ENCODE data around the gene CRIM1.

CRIM1 gene

GRCh38 chr2:36499128-36499820, 143.7 kb downstream of the CRIM1 start:
- DNase-seq (ENCODE audit: low read depth) = no peak
- no peak for TF ChIP-seq CTCF (IDR thresholded peaks at IDR 0.05; ENCODE audit: control insufficient read depth, extremely low read depth, insufficient read depth)

GRCh38 chr2:36500072-36500471, 144.5 kb downstream of the CRIM1 start:
- DNase-seq (ENCODE audit: low read depth) = no peak
- H3K4me3 ChIP-seq (ENCODE audit: low read depth, low read length) = no peak overlapping the region
- no peak for TF ChIP-seq CTCF (IDR thresholded peaks at IDR 0.05; ENCODE audit: control insufficient read depth, extremely low read depth, insufficient read depth)

More at GRCh38 chr2:36499128-36499820, 143.7 kb downstream of the CRIM1 start:
- H3K4me3 ChIP-seq (ENCODE audit: low read depth, low read length) = no peak overlapping the region

GRCh38 chr2:36502081-36502480, 146.5 kb downstream of the CRIM1 start:
- no peak overlapping the region for H3K4me3 ChIP-seq (ENCODE audit: low read depth, low read length)
- no peak for TF ChIP-seq CTCF (IDR thresholded peaks at IDR 0.05; ENCODE audit: control insufficient read depth, extremely low read depth, insufficient read depth)
- peak; percentile 21 for DNase-seq (ENCODE audit: low read depth)

- no peak overlapping the region for H3K4me3 ChIP-seq (ENCODE audit: low read depth, low read length)
- DNase-seq (ENCODE audit: low read depth) = peak; percentile 26
- TF ChIP-seq CTCF (IDR thresholded peaks at IDR 0.05; ENCODE audit: control insufficient read depth, extremely low read depth, insufficient read depth) = peak; percentile 88
These were observed 151.8 kb downstream of the CRIM1 start for GRCh38 chr2:36507408-36507812.

- no peak overlapping the region for H3K4me3 ChIP-seq (ENCODE audit: low read depth, low read length)
- no peak for DNase-seq (ENCODE audit: low read depth)
- no peak for TF ChIP-seq CTCF (IDR thresholded peaks at IDR 0.05; ENCODE audit: control insufficient read depth, extremely low read depth, insufficient read depth)
These were observed 153.5 kb downstream of the CRIM1 start for GRCh38 chr2:36509075-36509474.

GRCh38 chr2:36511858-36512603, 156.5 kb downstream of the CRIM1 start:
- no peak for DNase-seq (ENCODE audit: low read depth)
- no peak for TF ChIP-seq CTCF (IDR thresholded peaks at IDR 0.05; ENCODE audit: control insufficient read depth, extremely low read depth, insufficient read depth)
- no peak overlapping the region for H3K4me3 ChIP-seq (ENCODE audit: low read depth, low read length)

All from LNCaP clone FGC (cell line).